Mucosa of rectum (tissue), 2 donors: ENCODE data around the gene MKRN1.
A peak's percentile ranks its signal among the peaks of the same experiment; 100 is the strongest.
"Not testable (repeated sequence)": the region's sequence is repeated elsewhere in the genome, so short reads cannot be mapped to it uniquely, and the experiment has no call there.

ENCODE experiments used
- H3K27ac ChIP-seq, 2 donors: one replicate each; pipeline ENCODE4 v1.7.0; 2013; ENCODE audit warnings: inconsistent platforms in 2 of 2, low read depth in 2 of 2, low read length in 2 of 2
- H3K27me3 ChIP-seq, 2 donors: one replicate each; pipeline ENCODE4 v1.7.0; 2013; ENCODE audit warnings: low read length in 2 of 2; ENCODE audit not compliant: control insufficient read depth in 2 of 2, insufficient read depth in 2 of 2
- H3K36me3 ChIP-seq, 2 donors: one replicate each; pipeline ENCODE4 v1.7.0; 2013; ENCODE audit warnings: low read length in 2 of 2; ENCODE audit not compliant: control insufficient read depth in 2 of 2, insufficient read depth in 2 of 2
- H3K4me1 ChIP-seq, 2 donors: one replicate each; pipeline ENCODE4 v1.7.0; 2013; ENCODE audit warnings: low read length in 2 of 2, mild to moderate bottlenecking in 1 of 2; ENCODE audit not compliant: control insufficient read depth in 2 of 2, insufficient read depth in 2 of 2
- H3K4me3 ChIP-seq, 2 donors: one replicate each; pipeline ENCODE4 v1.7.0; 2013; ENCODE audit warnings: low read length in 2 of 2
- H3K9ac ChIP-seq, 2 donors: one replicate each; pipeline ENCODE4 v1.7.0; 2013; ENCODE audit warnings: low read length in 2 of 2, low read depth in 1 of 2, mild to moderate bottlenecking in 1 of 2
- H3K9me3 ChIP-seq, 2 donors: one replicate each; pipeline ENCODE4 v1.7.0; 2013; ENCODE audit warnings: low read length in 2 of 2; ENCODE audit not compliant: control insufficient read depth in 2 of 2
- donor health status: healthy.
- donor health status: Normal muscosa, but diverticular disease.

The MKRN1 gene

GRCh38 chr7:140458201-140458600 is 21.1 kb downstream of the MKRN1 start:
- Histone ChIP-seq H3K4me1 (peaks cover 33 to 40% of the 10 kb centered on the region in 2 donors), H3K36me3 (peaks cover 56 to 61% of the 10 kb centered on the region in 2 donors), H3K27ac (no peak overlapping the region), H3K27me3 (no peaks in the 10 kb centered on the region), H3K9me3 (no peaks in the 10 kb centered on the region), H3K4me3 (no peak overlapping the region), H3K9ac (no peak overlapping the region)

GRCh38 chr7:140456551-140457051 is 22.7 kb downstream of the MKRN1 start:
- Histone ChIP-seq H3K9me3 (no peaks in the 10 kb centered on the region), H3K4me3 (peak overlapping the region; percentile 33 to 55), H3K9ac (peak overlapping the region in 1 of 2 donors; percentile 36), H3K27me3 (no peaks in the 10 kb centered on the region), H3K4me1 (peaks cover 39 to 53% of the 10 kb centered on the region in 2 donors), H3K36me3 (peaks cover 53 to 56% of the 10 kb centered on the region in 2 donors), H3K27ac (peak overlapping the region; percentile 79 to 84)

- no peaks in the 10 kb centered on the region for H3K9me3 ChIP-seq
- peak overlapping the region; percentile 79 to 84 for H3K27ac ChIP-seq
- H3K27me3 ChIP-seq: no peaks in the 10 kb centered on the region
- H3K4me3 ChIP-seq: no peak overlapping the region
- H3K4me1 ChIP-seq: peaks cover 46 to 61% of the 10 kb centered on the region in 2 donors
- H3K9ac ChIP-seq: peak overlapping the region in 1 of 2 donors; percentile 24
- peaks cover 49% of the 10 kb centered on the region in 2 donors for H3K36me3 ChIP-seq
These were observed 23.6 kb downstream of the MKRN1 start for GRCh38 chr7:140455743-140456142.

- Histone ChIP-seq H3K4me1 (peaks cover 47 to 65% of the 10 kb centered on the region in 2 donors), H3K9me3 (no peaks in the 10 kb centered on the region), H3K27me3 (no peaks in the 10 kb centered on the region), H3K27ac (peak overlapping the region; percentile 75 to 79), H3K9ac (no peak overlapping the region), H3K36me3 (peaks cover 42 to 44% of the 10 kb centered on the region in 2 donors), H3K4me3 (no peak overlapping the region)
These were observed 24.7 kb downstream of the MKRN1 start for GRCh38 chr7:140454657-140455015.

- peaks cover 37 to 43% of the 10 kb centered on the region in 2 donors for H3K36me3 ChIP-seq
- not testable (repeated sequence) for H3K9ac ChIP-seq, H3K9me3 ChIP-seq, H3K27me3 ChIP-seq
- H3K4me1 ChIP-seq: peaks cover 47 to 65% of the 10 kb centered on the region in 2 donors
- H3K4me3 ChIP-seq: peak overlapping the region in 1 of 2 donors; percentile 14
- peak overlapping the region; percentile 75 to 79 for H3K27ac ChIP-seq
These were observed 25.3 kb downstream of the MKRN1 start for GRCh38 chr7:140453785-140454656.

- H3K9ac ChIP-seq: peak overlapping the region in 1 of 2 donors; percentile 27
- peaks cover 47 to 65% of the 10 kb centered on the region in 2 donors for H3K4me1 ChIP-seq
- H3K36me3 ChIP-seq: peaks cover 31 to 38% of the 10 kb centered on the region in 2 donors
- no peaks in the 10 kb centered on the region for H3K9me3 ChIP-seq
- H3K27ac ChIP-seq: peak overlapping the region; percentile 57 to 75
- H3K27me3 ChIP-seq: no peaks in the 10 kb centered on the region
- H3K4me3 ChIP-seq: peak overlapping the region in 1 of 2 donors; percentile 19
These were observed 26.0 kb downstream of the MKRN1 start for GRCh38 chr7:140453273-140453672.

GRCh38 chr7:140451716-140452115 is 27.6 kb downstream of the MKRN1 start:
- no peak overlapping the region for H3K4me3 ChIP-seq
- H3K27me3 ChIP-seq: no peaks in the 10 kb centered on the region
- peak overlapping the region; percentile 57 to 58 for H3K27ac ChIP-seq
- H3K36me3 ChIP-seq: peaks cover 24 to 30% of the 10 kb centered on the region in 2 donors
- H3K4me1 ChIP-seq: peaks cover 40 to 57% of the 10 kb centered on the region in 2 donors
- H3K9ac ChIP-seq: no peak overlapping the region
- no peaks in the 10 kb centered on the region for H3K9me3 ChIP-seq

GRCh38 chr7:140448781-140449480 is 30.4 kb downstream of the MKRN1 start:
- Histone ChIP-seq H3K27me3 (no peaks in the 10 kb centered on the region), H3K9ac (no peak overlapping the region), H3K27ac (no peak overlapping the region), H3K4me1 (peaks cover 16 to 30% of the 10 kb centered on the region in 2 donors), H3K9me3 (no peaks in the 10 kb centered on the region), H3K4me3 (no peak overlapping the region), H3K36me3 (peaks cover 0 to 8% of the 10 kb centered on the region in 2 donors)

- no peaks in the 10 kb centered on the region for H3K9me3 ChIP-seq
- no peak overlapping the region for H3K4me3 ChIP-seq
- H3K27ac ChIP-seq: no peak overlapping the region
- H3K27me3 ChIP-seq: no peaks in the 10 kb centered on the region
- peaks cover 0 to 8% of the 10 kb centered on the region in 2 donors for H3K36me3 ChIP-seq
- peaks cover 14 to 23% of the 10 kb centered on the region in 2 donors for H3K4me1 ChIP-seq
- H3K9ac ChIP-seq: no peak overlapping the region
These were observed 31.5 kb downstream of the MKRN1 start for GRCh38 chr7:140447841-140448240.

GRCh38 chr7:140446467-140446866 is 32.8 kb downstream of the MKRN1 start:
- H3K36me3 ChIP-seq: peaks cover 0 to 8% of the 10 kb centered on the region in 2 donors
- no peaks in the 10 kb centered on the region for H3K9me3 ChIP-seq
- H3K9ac ChIP-seq: no peak overlapping the region
- H3K27me3 ChIP-seq: no peaks in the 10 kb centered on the region
- H3K27ac ChIP-seq: no peak overlapping the region
- H3K4me1 ChIP-seq: peaks cover 6 to 13% of the 10 kb centered on the region in 2 donors
- no peak overlapping the region for H3K4me3 ChIP-seq
